ENCODE data around the gene ATP6V1F.

The ATP6V1F gene

DNA sequence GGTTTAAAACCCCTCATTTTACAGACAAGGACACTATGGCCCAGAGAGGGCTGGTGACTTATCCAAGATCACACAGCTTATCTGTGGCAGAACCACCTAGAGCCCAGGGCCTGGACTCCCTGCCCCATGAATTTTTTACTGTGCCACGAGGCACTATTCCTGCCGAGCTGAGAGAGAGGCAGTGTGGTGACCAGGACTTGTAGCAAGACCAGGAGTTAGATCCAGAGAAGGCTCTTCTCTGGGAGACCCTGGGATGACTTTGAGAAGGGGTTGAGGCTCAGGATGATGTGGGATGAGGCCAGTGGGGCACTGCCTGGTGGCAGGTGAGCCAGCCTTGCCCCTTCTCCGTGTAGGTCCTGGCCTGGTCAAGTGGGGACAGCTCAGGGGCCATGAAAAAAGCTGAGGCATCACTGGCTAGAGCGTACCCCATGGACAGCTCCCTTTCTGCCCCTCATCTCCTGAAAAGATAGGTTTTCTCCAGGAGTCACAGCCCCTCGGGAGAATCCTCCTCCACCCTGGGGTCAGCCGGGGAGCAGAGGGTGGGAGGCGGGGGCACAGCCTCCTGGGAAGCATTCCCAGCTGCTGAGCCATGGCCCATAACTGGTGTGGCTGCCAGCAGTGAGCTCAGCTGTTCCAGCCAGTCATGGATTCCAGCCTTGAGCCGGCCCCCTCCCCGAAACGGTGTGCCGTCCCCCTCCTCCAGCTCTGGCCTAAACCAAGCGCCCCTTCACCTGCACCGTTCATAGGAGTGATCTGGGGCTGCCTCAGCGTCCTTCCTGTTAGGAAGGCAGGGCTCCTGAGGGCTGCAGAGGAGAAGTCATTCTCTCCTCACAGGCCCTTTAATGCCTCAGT, 26.6 kb upstream of the ATP6V1F start:
- no peak overlapping the region for H3K27ac ChIP-seq
- no peak for DNase-seq (ENCODE audit: low spot score)
- ChIA-PET POLR2A (ENCODE audit: low non-redundant PET) (no interaction called here), CTCF (interaction anchor here (0.6 kb wide), 1 partner anchor 111 kb away, joined by 3 read pairs; no protein-coding TSS in a partner anchor)
- TF ChIP-seq, protein P1, sequence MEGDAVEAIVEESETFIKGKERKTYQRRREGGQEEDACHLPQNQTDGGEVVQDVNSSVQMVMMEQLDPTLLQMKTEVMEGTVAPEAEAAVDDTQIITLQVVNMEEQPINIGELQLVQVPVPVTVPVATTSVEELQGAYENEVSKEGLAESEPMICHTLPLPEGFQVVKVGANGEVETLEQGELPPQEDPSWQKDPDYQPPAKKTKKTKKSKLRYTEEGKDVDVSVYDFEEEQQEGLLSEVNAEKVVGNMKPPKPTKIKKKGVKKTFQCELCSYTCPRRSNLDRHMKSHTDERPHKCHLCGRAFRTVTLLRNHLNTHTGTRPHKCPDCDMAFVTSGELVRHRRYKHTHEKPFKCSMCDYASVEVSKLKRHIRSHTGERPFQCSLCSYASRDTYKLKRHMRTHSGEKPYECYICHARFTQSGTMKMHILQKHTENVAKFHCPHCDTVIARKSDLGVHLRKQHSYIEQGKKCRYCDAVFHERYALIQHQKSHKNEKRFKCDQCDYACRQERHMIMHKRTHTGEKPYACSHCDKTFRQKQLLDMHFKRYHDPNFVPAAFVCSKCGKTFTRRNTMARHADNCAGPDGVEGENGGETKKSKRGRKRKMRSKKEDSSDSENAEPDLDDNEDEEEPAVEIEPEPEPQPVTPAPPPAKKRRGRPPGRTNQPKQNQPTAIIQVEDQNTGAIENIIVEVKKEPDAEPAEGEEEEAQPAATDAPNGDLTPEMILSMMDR (conservative IDR thresholded peaks at IDR 0.05; ENCODE audit: low read depth) = no peak

DNA sequence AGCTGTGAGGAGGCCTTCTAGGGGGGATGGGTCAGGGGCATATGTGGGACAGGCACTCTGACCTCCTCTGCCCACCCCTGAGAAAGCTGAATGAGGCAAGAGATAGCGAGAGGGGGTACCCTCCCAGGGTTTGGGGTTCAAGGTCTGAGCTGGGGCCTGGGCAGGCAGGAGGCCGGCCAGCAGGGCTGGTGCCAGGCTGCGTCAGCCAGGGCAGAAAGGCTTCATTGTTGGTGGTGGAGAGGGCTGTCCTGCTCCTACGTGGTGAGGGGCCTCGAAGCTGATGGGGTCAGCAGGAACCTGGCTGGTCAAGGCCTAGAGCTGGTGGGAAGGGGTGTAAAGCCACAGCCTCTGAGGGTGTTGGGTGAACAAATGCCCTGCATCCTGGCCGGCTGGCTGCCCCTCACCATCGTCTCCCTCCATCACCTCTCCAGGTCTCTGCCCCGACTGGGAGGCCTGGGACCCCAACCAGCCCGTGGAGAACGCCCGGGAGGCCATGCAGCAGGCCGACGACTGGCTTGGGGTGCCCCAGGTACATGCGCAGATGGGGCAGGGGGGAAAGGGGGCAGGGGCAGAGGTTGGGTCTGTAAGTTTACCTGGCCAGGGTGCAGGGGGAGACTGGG, 25.8 kb upstream of the ATP6V1F start:
- TF ChIP-seq, protein P1 (conservative IDR thresholded peaks at IDR 0.05; ENCODE audit: low read depth) = no peak
- DNase-seq (ENCODE audit: low spot score) = no peak
- ChIA-PET CTCF (interaction anchor here (0.6 kb wide), 1 partner anchor 9 kb away, joined by 3 read pairs; no protein-coding TSS in a partner anchor), POLR2A (ENCODE audit: low non-redundant PET) (no interaction called here)
- no peak overlapping the region for H3K27ac ChIP-seq

DNA sequence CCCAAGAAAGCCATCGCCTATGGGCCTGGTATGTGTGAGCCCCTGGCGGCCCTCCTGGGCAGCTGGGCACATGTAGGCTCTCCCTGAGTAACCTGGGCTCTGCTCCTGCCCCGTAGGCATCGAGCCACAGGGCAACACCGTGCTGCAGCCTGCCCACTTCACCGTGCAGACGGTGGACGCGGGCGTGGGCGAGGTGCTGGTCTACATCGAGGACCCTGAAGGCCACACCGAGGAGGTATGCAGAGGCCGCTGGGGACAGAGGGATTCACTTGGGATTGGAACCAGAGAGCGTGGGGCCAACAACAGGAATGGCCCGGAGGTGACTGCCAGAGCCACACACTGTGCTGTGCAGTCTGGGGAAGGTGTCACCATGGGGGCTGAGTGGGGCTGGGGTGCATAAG, 25.1 kb upstream of the ATP6V1F start:
- CTCF ChIA-PET = interaction anchor here (0.6 kb wide), 1 partner anchor 10 kb away, joined by 3 read pairs; no protein-coding TSS in a partner anchor
- no peak overlapping the region for H3K27ac ChIP-seq
- TF ChIP-seq, protein P1 (conservative IDR thresholded peaks at IDR 0.05; ENCODE audit: low read depth) = no peak
- DNase-seq (ENCODE audit: low spot score) = no peak
- POLR2A ChIA-PET (ENCODE audit: low non-redundant PET) = no interaction called here

DNA sequence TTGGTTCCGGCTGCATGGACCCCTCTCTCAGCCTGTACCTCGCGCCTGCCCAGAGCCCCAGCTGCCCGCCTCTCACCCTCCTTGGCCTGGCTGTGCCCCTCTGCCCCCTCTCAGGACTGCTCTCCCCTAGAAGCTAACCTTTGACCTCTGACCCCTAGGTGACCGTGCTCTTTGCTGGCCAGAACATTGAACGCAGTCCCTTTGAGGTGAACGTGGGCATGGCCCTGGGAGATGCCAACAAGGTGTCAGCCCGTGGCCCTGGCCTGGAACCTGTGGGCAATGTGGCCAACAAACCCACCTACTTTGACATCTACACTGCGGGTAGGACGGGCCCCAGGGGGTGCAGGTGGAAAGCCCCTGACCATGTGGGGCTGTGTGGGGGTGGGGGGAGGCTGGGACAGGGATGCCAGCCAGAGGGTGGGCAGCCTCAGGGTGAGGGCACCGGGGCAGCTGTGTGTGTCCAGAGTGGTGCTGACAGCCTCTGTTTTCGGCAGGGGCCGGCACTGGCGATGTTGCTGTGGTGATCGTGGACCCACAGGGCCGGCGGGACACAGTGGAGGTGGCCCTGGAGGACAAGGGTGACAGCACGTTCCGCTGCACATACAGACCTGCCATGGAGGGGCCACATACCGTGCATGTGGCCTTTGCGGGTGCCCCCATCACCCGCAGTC, 24.4 kb upstream of the ATP6V1F start:
- POLR2A ChIA-PET (ENCODE audit: low non-redundant PET) = no interaction called here
- H3K27ac ChIP-seq = no peak overlapping the region
- DNase-seq (ENCODE audit: low spot score) = no peak
- TF ChIP-seq, protein P1 (conservative IDR thresholded peaks at IDR 0.05; ENCODE audit: low read depth) = no peak
- CTCF ChIA-PET = no interaction called here

DNA sequence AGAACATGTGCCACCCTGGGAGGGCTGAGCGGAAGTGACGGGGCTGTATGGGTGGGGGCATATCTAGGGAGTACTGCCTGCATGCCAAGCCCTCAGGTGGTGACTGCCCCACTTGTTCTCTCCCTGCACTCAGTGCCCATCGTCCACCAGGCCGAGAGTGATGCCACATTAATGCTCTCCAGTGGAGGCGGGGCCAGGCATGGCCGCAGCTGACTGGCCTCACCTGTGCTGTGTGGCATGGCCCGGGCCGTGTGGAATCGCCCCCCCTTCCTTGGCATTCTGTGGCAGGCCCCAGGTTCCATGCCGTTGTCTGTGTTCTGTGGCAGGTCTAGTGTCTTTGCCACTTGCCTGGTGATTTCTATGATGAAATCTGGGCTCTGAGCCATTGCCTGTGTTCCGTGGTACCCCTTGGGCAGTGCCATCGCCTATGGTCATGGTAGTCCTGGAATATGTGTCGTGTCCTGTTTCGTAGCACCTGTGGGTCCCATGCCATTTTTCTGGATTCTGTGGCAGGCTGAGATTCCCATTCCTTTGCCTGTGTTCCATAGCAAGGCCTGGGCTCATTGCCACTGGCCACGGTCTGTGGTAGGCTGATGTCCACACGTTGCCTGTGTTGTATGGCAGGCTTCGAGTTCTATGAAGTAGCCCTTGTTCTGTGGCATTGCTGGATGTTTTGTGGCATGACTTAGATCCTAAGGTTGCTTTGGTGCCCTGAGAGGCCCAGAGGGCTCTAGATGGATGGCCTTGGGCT, 23.5 kb upstream of the ATP6V1F start:
- POLR2A ChIA-PET (ENCODE audit: low non-redundant PET) = no interaction called here
- CTCF ChIA-PET = no interaction called here
- DNase-seq (ENCODE audit: low spot score) = no peak
- H3K27ac ChIP-seq = no peak overlapping the region
- TF ChIP-seq, protein P1 (conservative IDR thresholded peaks at IDR 0.05; ENCODE audit: low read depth) = no peak

DNA sequence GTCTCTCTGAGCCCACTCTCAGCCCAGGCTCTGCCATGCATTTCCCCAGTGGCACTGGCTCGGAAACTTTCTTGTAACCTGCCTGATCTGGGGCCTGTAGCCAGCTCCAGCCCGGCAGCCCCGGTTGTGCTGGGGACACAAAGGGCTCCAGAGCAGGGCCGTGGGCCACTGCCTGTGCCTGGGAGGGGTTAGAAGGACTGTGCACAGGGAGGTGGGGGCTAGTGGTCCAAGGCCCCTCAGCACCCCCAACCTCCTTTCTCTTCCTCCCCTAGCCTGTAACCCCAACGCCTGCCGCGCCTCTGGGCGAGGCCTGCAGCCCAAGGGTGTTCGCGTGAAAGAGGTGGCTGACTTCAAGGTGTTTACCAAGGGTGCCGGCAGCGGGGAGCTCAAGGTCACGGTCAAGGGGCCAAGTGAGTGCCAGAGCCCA, 22.9 kb upstream of the ATP6V1F start:
- CTCF ChIA-PET = no interaction called here
- no peak overlapping the region for H3K27ac ChIP-seq
- TF ChIP-seq, protein P1 (conservative IDR thresholded peaks at IDR 0.05; ENCODE audit: low read depth) = no peak
- DNase-seq (ENCODE audit: low spot score) = no peak
- POLR2A ChIA-PET (ENCODE audit: low non-redundant PET) = no interaction called here

Measured in RWPE1 (cell line).